A549 (cell line): ENCODE results near the gene NXPE4. TPM values are rescaled to one million over a fixed set of nuclear protein-coding genes. Genes with fewer than 3 reads are reported as not detected.
"Not testable (repeated sequence)": the region's sequence is repeated elsewhere in the genome, so short reads cannot be mapped to it uniquely, and the experiment has no call there.

Experiments used
- ATAC-seq, 2 experiments: fragments of 200-7000 bp in 1 of 2; fragments of >200 bp in 1 of 2; cut with Nextera tagmentation in 1 of 2; cut with Tn5 transposase in 1 of 2; 3 replicates each; pipeline versions ENCODE4 v1.8.0 to v1.9.1; 2018 to 2020; ENCODE audit warnings: mild to moderate bottlenecking in 1 of 2, moderate library complexity in 1 of 2
- CTCF ChIA-PET: fragments of 300-600 bp; sonication (Branson Sonifier 250); formaldehyde crosslinking; extraction: SDS; loops from one replicate; lab custom pipeline; 2021; ENCODE audit warnings: antibody characterized with exemption, inconsistent platforms; lab: Yijun Ruan, JAX
- POLR2A ChIA-PET: fragments of 350-600 bp; formaldehyde crosslinking; extraction: SDS; loops from one replicate; lab custom pipeline; 2021; ENCODE audit warnings: antibody characterized with exemption, inconsistent platforms; lab: Yijun Ruan, JAX
- DNase-seq, 2 experiments: peaks; one replicate each; pipeline versions ENCODE4 v3.0.0 to v3.0.0-alpha.2; 2011 to 2016; ENCODE audit warnings: low read depth in 1 of 2, low spot score in 1 of 2
- FAIRE-seq: peaks from 2 replicates; lab custom pipeline; 2011; peaks lifted over from hg19 to GRCh38; lab: Jason Lieb, UNC
- H3K27ac ChIP-seq, 2 experiments: fragments of >200 bp; sonication (Bioruptor Twin); formaldehyde crosslinking; 3 replicates each; pipeline ENCODE4 v1.5.1; 2016 to 2017
- H3K4me1 ChIP-seq: fragments of >200 bp; sonication (Bioruptor Twin); formaldehyde crosslinking; 3 replicates; pipeline ENCODE4 v1.6.1; 2016
- H3K4me2 ChIP-seq: fragments of >200 bp; sonication (Bioruptor Twin); formaldehyde crosslinking; 3 replicates; pipeline ENCODE4 v1.6.1; 2016
- H3K4me3 ChIP-seq: fragments of >200 bp; sonication (Bioruptor Twin); formaldehyde crosslinking; 3 replicates; pipeline ENCODE4 v1.5.1; 2016
- H3K9me3 ChIP-seq: fragments of >200 bp; sonication (Bioruptor Twin); formaldehyde crosslinking; 3 replicates; pipeline ENCODE4 v1.6.1; 2016
- BCL3 ChIP-seq: fragments of >200 bp; sonication (Bioruptor Twin); formaldehyde crosslinking; IDR thresholded peaks from 3 replicates; pipeline ENCODE4 v1.6.1; 2016
- CBX8 ChIP-seq: fragments of 200-600 bp; sonication (generic); IDR thresholded peaks from 2 replicates; pipeline ENCODE4 v1.6.1; 2016
- CHD4 ChIP-seq: fragments of 200-600 bp; sonication (generic); IDR thresholded peaks from 2 replicates; pipeline ENCODE4 v1.6.1; 2016; ENCODE audit warnings: antibody characterized with exemption, mild to moderate bottlenecking, borderline replicate concordance
- CTCF ChIP-seq: fragments of >200 bp; sonication (Bioruptor Twin); formaldehyde crosslinking; IDR thresholded peaks from 3 replicates; pipeline ENCODE4 v1.5.1; 2016
- EHMT2 ChIP-seq: fragments of 200-600 bp; sonication (generic); IDR thresholded peaks from 2 replicates; pipeline ENCODE4 v1.6.1; 2016; ENCODE audit warnings: antibody characterized with exemption, low read depth, mild to moderate bottlenecking, moderate library complexity
- EP300 ChIP-seq, 2 experiments: fragments of >200 bp; sonication (Bioruptor Twin); formaldehyde crosslinking; IDR thresholded peaks; 2 replicates in 1 of 2; 3 replicates in 1 of 2; pipeline ENCODE4 v1.6.1; 2016 to 2017
- FOSL2 ChIP-seq, 2 experiments: fragments of 450-650 bp in 1 of 2; fragments of >200 bp in 1 of 2; sonication (Bioruptor Twin) in 1 of 2; formaldehyde crosslinking; IDR thresholded peaks; 2 replicates each; pipeline versions ENCODE4 v1.5.0 to v1.6.1; 2016 to 2020; ENCODE audit warnings: mild to moderate bottlenecking in 1 of 2, moderate library complexity in 1 of 2
- FOXS1 ChIP-seq: fragments of 250-450 bp; sonication (Bioruptor Pico); IDR thresholded peaks from 2 replicates; pipeline ENCODE4 v1.5.0; 2020; ENCODE audit warnings: mild to moderate bottlenecking, moderate library complexity
- HOXA7 ChIP-seq: fragments of 250-450 bp; sonication (Bioruptor Pico); IDR thresholded peaks from 2 replicates; pipeline ENCODE4 v1.5.0; 2020; ENCODE audit warnings: mild to moderate bottlenecking, moderate library complexity
- HOXB5 ChIP-seq: fragments of 250-450 bp; sonication (Bioruptor Pico); IDR thresholded peaks from 2 replicates; pipeline ENCODE4 v1.5.0; 2020; ENCODE audit warnings: mild to moderate bottlenecking, moderate library complexity
- KDM5A ChIP-seq: fragments of 200-600 bp; sonication (generic); IDR thresholded peaks from 2 replicates; pipeline ENCODE4 v1.6.1; 2016; ENCODE audit warnings: antibody characterized with exemption, mild to moderate bottlenecking
- MAFK ChIP-seq: fragments of 450-650 bp; IDR thresholded peaks from 2 replicates; pipeline ENCODE4 v1.6.1; 2014; ENCODE audit not compliant: partially characterized antibody
- NFE2L2 ChIP-seq: fragments of 150-350 bp; conservative IDR thresholded peaks from 2 replicates; pipeline ENCODE4 v1.6.1; 2014; ENCODE audit warnings: low read length
- POLR2AphosphoS2 ChIP-seq: conservative IDR thresholded peaks from 2 replicates; pipeline ENCODE4 v1.6.1; 2012; ENCODE audit warnings: low read length, improper control_type of control experiment, inconsistent platforms
- RARB ChIP-seq: fragments of 250-450 bp; sonication (Bioruptor Pico); IDR thresholded peaks from 2 replicates; pipeline ENCODE4 v1.8.0; 2021; ENCODE audit warnings: mild to moderate bottlenecking, moderate library complexity
- REST ChIP-seq: fragments of 200-600 bp; sonication (generic); IDR thresholded peaks from 2 replicates; pipeline ENCODE4 v1.6.1; 2016; ENCODE audit warnings: antibody characterized with exemption, mild to moderate bottlenecking, moderate library complexity
- RFX5 ChIP-seq: fragments of 450-650 bp; IDR thresholded peaks from 2 replicates; pipeline ENCODE4 v1.7.1; 2014; ENCODE audit warnings: antibody characterized with exemption, mild to moderate bottlenecking, moderate library complexity
- RNF2 ChIP-seq: fragments of 200-600 bp; sonication (generic); IDR thresholded peaks from 2 replicates; pipeline ENCODE4 v1.6.1; 2016; ENCODE audit warnings: low read depth, mild to moderate bottlenecking, antibody characterized with exemption, moderate library complexity, borderline replicate concordance
- ZC3H11A ChIP-seq: fragments of 450-650 bp; IDR thresholded peaks from 2 replicates; pipeline ENCODE4 v1.6.1; 2014; ENCODE audit warnings: antibody characterized with exemption, mild to moderate bottlenecking
- ZFP36 ChIP-seq: fragments of 450-650 bp; IDR thresholded peaks from 2 replicates; pipeline ENCODE4 v1.6.1; 2014; ENCODE audit warnings: borderline replicate concordance; ENCODE audit not compliant: partially characterized antibody
- ZNF302 ChIP-seq: fragments of 250-450 bp; sonication (Bioruptor Pico); IDR thresholded peaks from 2 replicates; pipeline ENCODE4 v1.9.0; 2021; ENCODE audit warnings: inconsistent platforms, mild to moderate bottlenecking, moderate library complexity
- ZSCAN20 ChIP-seq: fragments of 250-450 bp; sonication (Bioruptor Pico); IDR thresholded peaks from 2 replicates; pipeline ENCODE4 v1.8.0; 2022; ENCODE audit warnings: mild to moderate bottlenecking, moderate library complexity
- WGBS: methylation state at CpG from one replicate; pipeline ENCODE4 v1.1.6; 2017; ENCODE audit errors: missing lambda C conversion rate; 5-methylcytosine and 5-hydroxymethylcytosine counted together
- polyA plus RNA-seq, 4 experiments: library from polyadenylated mRNA; depleted of rRNA in 3 of 4; stranded (reverse); fragments of >200 nt; fragmentation: RNase III in 1 of 4; extraction: RNeasy Plus Mini Kit Qiagen cat#74134 plus additional on column Dnase treatment in 1 of 4; gene quantifications; 2 replicates in 3 of 4; 3 replicates in 1 of 4; pipeline ENCODE4 v1.2.3, GENCODE V29; 2011 to 2017

NXPE4 gene
- polyA plus RNA-seq, 2 of the 4 experiments (the other 2 are of a cell fraction), result not detected

GRCh38 chr11:114604179-114604813 lies 8.7 kb upstream of the NXPE4 start:
- DNase-seq, result no peak
- FAIRE-seq, result no peak
- CTCF ChIA-PET, result no interaction called here
- H3K4me1 ChIP-seq, result no peaks in the 10 kb centered on the region
- TF ChIP-seq KDM5A (no peak), NFE2L2 (no peak), POLR2AphosphoS2 (no peak), RARB (CRISPR knock-in tag) (no peak), HOXB5 (CRISPR knock-in tag) (no peak), ZNF302 (CRISPR knock-in tag) (no peak), EP300 (IDR thresholded peaks at IDR 0.05) (no peak), CHD4 (no peak), ZC3H11A (no peak), HOXA7 (CRISPR knock-in tag) (no peak), RNF2 (no peak), BCL3 (no peak)
- WGBS, result 19% methylated on average over 11 of the region's 13 CpGs
- POLR2A ChIA-PET, result no interaction called here
- no peak overlapping the region for H3K27ac ChIP-seq
- no peak overlapping the region for H3K4me2 ChIP-seq
- no peak overlapping the region for H3K4me3 ChIP-seq
- no peaks in the 10 kb centered on the region for H3K9me3 ChIP-seq
- ATAC-seq, result no peak

GRCh38 chr11:114603151-114603550 lies 7.6 kb upstream of the NXPE4 start:
- H3K4me2 ChIP-seq, ATAC-seq, H3K4me3 ChIP-seq, H3K27ac ChIP-seq, FAIRE-seq, POLR2A ChIA-PET, DNase-seq, CTCF ChIA-PET, H3K9me3 ChIP-seq, H3K4me1 ChIP-seq: not testable (repeated sequence)
- WGBS, result 0% methylated on average over 7 of the region's 7 CpGs

GRCh38 chr11:114598461-114598860 lies 2.9 kb upstream of the NXPE4 start:
- no peaks in the 10 kb centered on the region for H3K4me1 ChIP-seq
- FAIRE-seq, result no peak
- no peak for DNase-seq
- H3K27ac ChIP-seq, result no peak overlapping the region
- ChIA-PET CTCF (no interaction called here), POLR2A (no interaction called here)
- ATAC-seq, result no peak
- H3K9me3 ChIP-seq, result no peaks in the 10 kb centered on the region
- no peak overlapping the region for H3K4me3 ChIP-seq
- TF ChIP-seq RFX5, result no peak
- TF ChIP-seq KDM5A, result no peak
- TF ChIP-seq ZC3H11A, result no peak
- no peak for TF ChIP-seq CHD4
- no peak for TF ChIP-seq ZNF302 (CRISPR knock-in tag)
- TF ChIP-seq CTCF, result no peak
- no peak for TF ChIP-seq MAFK
- no peak for TF ChIP-seq HOXA7 (CRISPR knock-in tag)
- no peak for TF ChIP-seq ZFP36
- no peak for TF ChIP-seq EHMT2
- no peak for TF ChIP-seq ZSCAN20 (CRISPR knock-in tag)
- TF ChIP-seq CBX8, result no peak
- TF ChIP-seq REST, result no peak
- no peak for TF ChIP-seq FOSL2 (IDR thresholded peaks at IDR 0.05)
- TF ChIP-seq FOSL2 (CRISPR knock-in tag; IDR thresholded peaks at IDR 0.05), result no peak
- TF ChIP-seq FOXS1, result no peak
- H3K4me2 ChIP-seq, result no peak overlapping the region
- 13% methylated on average over 1 of the region's 1 CpG for WGBS
